T-helper 2 cell treated with Interferon-gamma antibody and Interleukin-4, amounts not matched to agents 5 μg/mL and 100 μg/mL, for 36 hours (primary cell): ENCODE measurements around the gene MEF2D.
A peak's percentile ranks its signal among the peaks of the same experiment; 100 is the strongest.

Experiments used
- DNase-seq: peaks from one replicate; pipeline ENCODE4 v3.0.0; 2021; ENCODE audit warnings: low spot score
- H3K27ac Mint-ChIP-seq: one replicate; pipeline ENCODE4 v1.8.0; 2021; ENCODE audit warnings: mild to moderate bottlenecking, mixed read lengths
- H3K27me3 Mint-ChIP-seq: one replicate; pipeline ENCODE4 v1.8.0; 2021; ENCODE audit warnings: low read depth, mixed read lengths
- H3K36me3 Mint-ChIP-seq: one replicate; pipeline ENCODE4 v1.8.0; 2021; ENCODE audit warnings: low read depth, mixed read lengths
- H3K4me1 Mint-ChIP-seq: one replicate; pipeline ENCODE4 v1.8.0; 2021; ENCODE audit warnings: low read depth, mixed read lengths
- H3K4me3 Mint-ChIP-seq: one replicate; pipeline ENCODE4 v1.8.0; 2022; ENCODE audit warnings: mild to moderate bottlenecking, moderate library complexity, mixed read lengths
- H3K9me3 Mint-ChIP-seq: one replicate; pipeline ENCODE4 v1.8.0; 2021; ENCODE audit warnings: mixed read lengths

Gene MEF2D

GRCh38 chr1:156437037-156437867 is 63.3 kb downstream of the MEF2D start:
- Mint-ChIP-seq H3K27ac (no peak overlapping the region), H3K4me1 (peaks cover 29% of the 10 kb centered on the region), H3K27me3 (peaks cover 91% of the 10 kb centered on the region), H3K9me3 (no peaks in the 10 kb centered on the region), H3K4me3 (no peak overlapping the region), H3K36me3 (peaks cover 2% of the 10 kb centered on the region)
- DNase-seq, result no peak

GRCh38 chr1:156436141-156437036 is 64.2 kb downstream of the MEF2D start:
- H3K27me3 Mint-ChIP-seq, result peaks cover 92% of the 10 kb centered on the region
- H3K4me3 Mint-ChIP-seq, result peak overlapping the region; percentile 22
- H3K36me3 Mint-ChIP-seq, result peaks cover 2% of the 10 kb centered on the region
- no peak overlapping the region for H3K27ac Mint-ChIP-seq
- peaks cover 25% of the 10 kb centered on the region for H3K4me1 Mint-ChIP-seq
- no peak for DNase-seq
- no peaks in the 10 kb centered on the region for H3K9me3 Mint-ChIP-seq

GRCh38 chr1:156435545-156436140 is 64.9 kb downstream of the MEF2D start:
- Mint-ChIP-seq H3K4me3 (peak overlapping the region; percentile 83), H3K4me1 (peaks cover 25% of the 10 kb centered on the region), H3K27me3 (peaks cover 90% of the 10 kb centered on the region), H3K36me3 (peaks cover 2% of the 10 kb centered on the region), H3K27ac (peak overlapping the region; percentile 21), H3K9me3 (no peaks in the 10 kb centered on the region)
- no peak for DNase-seq

GRCh38 chr1:156434989-156435544 is 65.5 kb downstream of the MEF2D start:
- H3K4me1 Mint-ChIP-seq, result peaks cover 25% of the 10 kb centered on the region
- peaks cover 90% of the 10 kb centered on the region for H3K27me3 Mint-ChIP-seq
- H3K4me3 Mint-ChIP-seq, result peak overlapping the region; percentile 60
- DNase-seq, result no peak
- peak overlapping the region; percentile 43 for H3K27ac Mint-ChIP-seq
- peaks cover 2% of the 10 kb centered on the region for H3K36me3 Mint-ChIP-seq
- no peaks in the 10 kb centered on the region for H3K9me3 Mint-ChIP-seq

GRCh38 chr1:156433602-156434001 is 67.0 kb downstream of the MEF2D start:
- Mint-ChIP-seq H3K4me1 (peaks cover 22% of the 10 kb centered on the region), H3K27ac (no peak overlapping the region), H3K36me3 (peaks cover 2% of the 10 kb centered on the region), H3K9me3 (no peaks in the 10 kb centered on the region), H3K27me3 (peaks cover 91% of the 10 kb centered on the region), H3K4me3 (no peak overlapping the region)
- no peak for DNase-seq

- Mint-ChIP-seq H3K9me3 (no peaks in the 10 kb centered on the region), H3K4me3 (no peak overlapping the region), H3K4me1 (peaks cover 18% of the 10 kb centered on the region), H3K36me3 (peaks cover 2% of the 10 kb centered on the region), H3K27me3 (peaks cover 92% of the 10 kb centered on the region), H3K27ac (no peak overlapping the region)
- no peak for DNase-seq
Observed at GRCh38 chr1:156433032-156433431, 67.5 kb downstream of the MEF2D start.

GRCh38 chr1:156432669-156433018 is 67.9 kb downstream of the MEF2D start:
- peaks cover 2% of the 10 kb centered on the region for H3K36me3 Mint-ChIP-seq
- no peak overlapping the region for H3K4me3 Mint-ChIP-seq
- peaks cover 92% of the 10 kb centered on the region for H3K27me3 Mint-ChIP-seq
- H3K4me1 Mint-ChIP-seq, result peaks cover 15% of the 10 kb centered on the region
- DNase-seq, result no peak
- H3K27ac Mint-ChIP-seq, result no peak overlapping the region
- H3K9me3 Mint-ChIP-seq, result no peaks in the 10 kb centered on the region

GRCh38 chr1:156431769-156432668 is 68.6 kb downstream of the MEF2D start:
- Mint-ChIP-seq H3K9me3 (no peaks in the 10 kb centered on the region), H3K4me3 (no peak overlapping the region), H3K27me3 (peaks cover 92% of the 10 kb centered on the region), H3K4me1 (peaks cover 13% of the 10 kb centered on the region), H3K27ac (no peak overlapping the region), H3K36me3 (peaks cover 2% of the 10 kb centered on the region)
- no peak for DNase-seq

GRCh38 chr1:156431366-156431765 is 69.2 kb downstream of the MEF2D start:
- peaks cover 11% of the 10 kb centered on the region for H3K4me1 Mint-ChIP-seq
- H3K9me3 Mint-ChIP-seq, result no peaks in the 10 kb centered on the region
- no peak overlapping the region for H3K4me3 Mint-ChIP-seq
- H3K27ac Mint-ChIP-seq, result no peak overlapping the region
- no peak for DNase-seq
- H3K36me3 Mint-ChIP-seq, result peaks cover 2% of the 10 kb centered on the region
- peaks cover 92% of the 10 kb centered on the region for H3K27me3 Mint-ChIP-seq

GRCh38 chr1:156430866-156431265 is 69.7 kb downstream of the MEF2D start:
- Mint-ChIP-seq H3K4me3 (no peak overlapping the region), H3K9me3 (no peaks in the 10 kb centered on the region), H3K36me3 (peaks cover 2% of the 10 kb centered on the region), H3K27me3 (peaks cover 96% of the 10 kb centered on the region), H3K27ac (no peak overlapping the region), H3K4me1 (peaks cover 11% of the 10 kb centered on the region)
- DNase-seq, result no peak

GRCh38 chr1:156430303-156430702 is 70.3 kb downstream of the MEF2D start:
- Mint-ChIP-seq H3K4me3 (no peak overlapping the region), H3K27me3 (peaks cover 97% of the 10 kb centered on the region), H3K27ac (no peak overlapping the region), H3K9me3 (no peaks in the 10 kb centered on the region), H3K4me1 (peaks cover 8% of the 10 kb centered on the region), H3K36me3 (no peaks in the 10 kb centered on the region)
- no peak for DNase-seq

- Mint-ChIP-seq H3K4me3 (no peak overlapping the region), H3K27ac (no peak overlapping the region), H3K4me1 (peaks cover 5% of the 10 kb centered on the region), H3K36me3 (no peaks in the 10 kb centered on the region), H3K27me3 (peaks cover 96% of the 10 kb centered on the region), H3K9me3 (no peaks in the 10 kb centered on the region)
- DNase-seq, result no peak
Observed at GRCh38 chr1:156429313-156430060, 71.1 kb downstream of the MEF2D start.
